ENCODE data around the gene CHID1. TPM values are rescaled to one million over a fixed set of nuclear protein-coding genes. Genes with fewer than 3 reads are reported as not detected.

Gene CHID1
- total RNA-seq, 2 experiments from 2014 or later, result 30.6 to 71.1 TPM

DNA sequence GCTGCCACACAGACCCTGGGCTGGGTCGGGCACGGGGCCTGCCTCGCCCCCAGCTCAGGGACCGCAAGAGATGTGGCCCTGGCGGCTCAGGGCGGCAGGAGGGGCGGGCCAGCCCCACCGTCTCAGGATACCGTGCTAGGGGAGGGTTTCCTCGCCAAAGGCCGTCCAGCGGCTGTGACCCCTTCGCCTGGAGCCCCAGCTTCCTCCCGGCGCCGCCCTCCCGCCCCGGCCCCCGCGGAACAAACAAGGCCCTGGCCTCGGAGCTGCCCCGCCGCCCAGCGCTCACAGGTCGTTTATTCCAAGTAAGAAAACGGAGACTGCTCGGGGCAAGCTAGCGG, 14.5 kb upstream of the CHID1 start:
- peaks cover 20% of the 10 kb centered on the region; the same call in 1 of the 2 replicates for H3K79me2 ChIP-seq (ENCODE audit: insufficient read depth, low read depth, low read length)
- H3K9me3 ChIP-seq (ENCODE audit: low read length), result no peaks in the 10 kb centered on the region
- CTCF ChIA-PET (ENCODE audit: unreplicated experiment), result no interaction called here
- 0 out of 2 replicates have a peak overlapping the region, but pooled peaks have one; percentile 30 for H2AFZ ChIP-seq (ENCODE audit: low read length)
- no peaks in the 10 kb centered on the region for H4K20me1 ChIP-seq (ENCODE audit: insufficient read depth, low read length)
- H3K9me2 ChIP-seq (ENCODE audit: insufficient read depth, low read length), result no peaks in the 10 kb centered on the region
- TF ChIP-seq, protein P1, sequence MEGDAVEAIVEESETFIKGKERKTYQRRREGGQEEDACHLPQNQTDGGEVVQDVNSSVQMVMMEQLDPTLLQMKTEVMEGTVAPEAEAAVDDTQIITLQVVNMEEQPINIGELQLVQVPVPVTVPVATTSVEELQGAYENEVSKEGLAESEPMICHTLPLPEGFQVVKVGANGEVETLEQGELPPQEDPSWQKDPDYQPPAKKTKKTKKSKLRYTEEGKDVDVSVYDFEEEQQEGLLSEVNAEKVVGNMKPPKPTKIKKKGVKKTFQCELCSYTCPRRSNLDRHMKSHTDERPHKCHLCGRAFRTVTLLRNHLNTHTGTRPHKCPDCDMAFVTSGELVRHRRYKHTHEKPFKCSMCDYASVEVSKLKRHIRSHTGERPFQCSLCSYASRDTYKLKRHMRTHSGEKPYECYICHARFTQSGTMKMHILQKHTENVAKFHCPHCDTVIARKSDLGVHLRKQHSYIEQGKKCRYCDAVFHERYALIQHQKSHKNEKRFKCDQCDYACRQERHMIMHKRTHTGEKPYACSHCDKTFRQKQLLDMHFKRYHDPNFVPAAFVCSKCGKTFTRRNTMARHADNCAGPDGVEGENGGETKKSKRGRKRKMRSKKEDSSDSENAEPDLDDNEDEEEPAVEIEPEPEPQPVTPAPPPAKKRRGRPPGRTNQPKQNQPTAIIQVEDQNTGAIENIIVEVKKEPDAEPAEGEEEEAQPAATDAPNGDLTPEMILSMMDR (conservative IDR thresholded peaks at IDR 0.05; ENCODE audit: low read length), result no peak
- TF ChIP-seq EZH2phosphoT487 (IDR thresholded peaks at IDR 0.05; ENCODE audit: borderline replicate concordance, low read depth, low read length), result no peak
- H3K4me2 ChIP-seq (ENCODE audit: low read length), result peak overlapping the region; percentile 17; the same call in 1 of the 2 replicates
- intact Hi-C loops (cut with micrococcal nuclease; ENCODE audit: unreplicated experiment), result loop anchor here (1.0 kb wide), 1 partner anchor 126 kb away; no protein-coding TSS in a partner anchor
- no peak for DNase-seq (ENCODE audit: low spot score)
- no peak overlapping the region for H3K27ac ChIP-seq (ENCODE audit: low read depth, low read length, poor library complexity, severe bottlenecking)
- H3K4me1 ChIP-seq (ENCODE audit: insufficient read depth, low read length, poor library complexity, severe bottlenecking), result peaks cover 18% of the 10 kb centered on the region
- H3K36me3 ChIP-seq (ENCODE audit: insufficient read depth, low read length), result peaks cover 13% of the 10 kb centered on the region; the same call in 1 of the 2 replicates
- POLR2A ChIA-PET, result interaction anchor here (0.5 kb wide), 1 partner anchor 11 kb away, joined by 3 read pairs; no protein-coding TSS in a partner anchor
- peak overlapping the region; percentile 76 for H3K4me3 ChIP-seq (ENCODE audit: low read depth, low read length, poor library complexity, severe bottlenecking)
- BruUV-seq (replicated peaks), result no TSS peak

DNA sequence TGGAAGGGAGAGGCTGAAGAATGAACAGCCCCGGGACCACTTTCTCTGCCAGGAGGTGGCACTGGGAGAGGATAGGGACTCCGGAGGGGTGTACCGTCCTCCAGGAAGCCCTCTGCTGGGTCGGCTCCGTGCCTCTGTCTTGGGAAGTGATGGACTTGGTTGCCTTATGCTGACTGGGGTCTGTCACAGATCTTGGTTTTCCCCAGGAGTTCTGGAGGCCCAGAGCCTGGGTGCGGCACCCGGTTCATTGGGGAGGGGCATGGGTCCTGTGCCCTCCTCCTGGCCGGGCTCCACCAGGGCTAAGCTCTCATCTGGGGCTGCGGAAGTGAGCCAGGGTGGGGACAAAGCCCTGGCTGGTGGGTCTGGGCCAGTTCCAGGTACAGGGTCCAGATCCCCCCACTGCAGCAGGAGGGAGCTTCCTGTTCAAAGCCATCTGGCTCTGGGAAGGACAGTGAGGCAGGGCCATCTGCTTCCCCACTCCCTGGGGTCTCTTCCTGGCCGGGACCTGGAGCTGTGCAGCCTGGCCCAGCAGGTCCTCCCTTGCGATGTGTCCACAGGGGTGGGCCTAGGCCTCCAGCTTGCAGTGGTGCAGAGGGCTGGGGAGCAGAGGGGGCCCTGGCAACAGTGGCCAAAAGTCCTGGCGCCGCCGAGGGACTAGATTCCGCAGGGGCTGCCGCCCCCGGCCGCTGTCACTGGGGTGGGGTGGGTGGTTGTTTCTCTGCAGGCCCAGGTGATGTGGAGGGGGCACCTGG, 14.0 kb upstream of the CHID1 start:
- H3K4me1 ChIP-seq (ENCODE audit: insufficient read depth, low read length, poor library complexity, severe bottlenecking), result peaks cover 18% of the 10 kb centered on the region
- no peak overlapping the region for H3K4me2 ChIP-seq (ENCODE audit: low read length)
- intact Hi-C loops (cut with micrococcal nuclease; ENCODE audit: unreplicated experiment), result loop anchor here (1.0 kb wide), 1 partner anchor 127 kb away; no protein-coding TSS in a partner anchor
- H3K79me2 ChIP-seq (ENCODE audit: insufficient read depth, low read depth, low read length), result peaks cover 19% of the 10 kb centered on the region; the same call in 1 of the 2 replicates
- TF ChIP-seq, protein P1 (conservative IDR thresholded peaks at IDR 0.05; ENCODE audit: low read length), result no peak
- no peak for TF ChIP-seq EZH2phosphoT487 (IDR thresholded peaks at IDR 0.05; ENCODE audit: borderline replicate concordance, low read depth, low read length)
- POLR2A ChIA-PET, result interaction anchor here (0.5 kb wide), 1 partner anchor 11 kb away, joined by 3 read pairs; no protein-coding TSS in a partner anchor
- no peaks in the 10 kb centered on the region for H3K9me2 ChIP-seq (ENCODE audit: insufficient read depth, low read length)
- no peaks in the 10 kb centered on the region for H4K20me1 ChIP-seq (ENCODE audit: insufficient read depth, low read length)
- DNase-seq (ENCODE audit: low spot score), result no peak
- H2AFZ ChIP-seq (ENCODE audit: low read length), result no peak overlapping the region
- CTCF ChIA-PET (ENCODE audit: unreplicated experiment), result no interaction called here
- no peak overlapping the region for H3K27ac ChIP-seq (ENCODE audit: low read depth, low read length, poor library complexity, severe bottlenecking)
- H3K4me3 ChIP-seq (ENCODE audit: low read depth, low read length, poor library complexity, severe bottlenecking), result no peak overlapping the region
- BruUV-seq (replicated peaks), result no TSS peak
- peaks cover 13% of the 10 kb centered on the region; the same call in 1 of the 2 replicates for H3K36me3 ChIP-seq (ENCODE audit: insufficient read depth, low read length)
- no peaks in the 10 kb centered on the region for H3K9me3 ChIP-seq (ENCODE audit: low read length)

Data from OCI-LY7 (cell line).